Effector CD8-positive, alpha-beta T cell (primary cell): Measurements from ENCODE around the gene ARHGAP8.

Experiments
- DNase-seq: peaks from one replicate; lab custom pipeline; 2025; lab: John Stamatoyannopoulos, UW

Gene ARHGAP8

GRCh38 chr22:44724859-44725258 is 27.5 kb upstream of the ARHGAP8 start:
- DNase-seq: no peak

DNA sequence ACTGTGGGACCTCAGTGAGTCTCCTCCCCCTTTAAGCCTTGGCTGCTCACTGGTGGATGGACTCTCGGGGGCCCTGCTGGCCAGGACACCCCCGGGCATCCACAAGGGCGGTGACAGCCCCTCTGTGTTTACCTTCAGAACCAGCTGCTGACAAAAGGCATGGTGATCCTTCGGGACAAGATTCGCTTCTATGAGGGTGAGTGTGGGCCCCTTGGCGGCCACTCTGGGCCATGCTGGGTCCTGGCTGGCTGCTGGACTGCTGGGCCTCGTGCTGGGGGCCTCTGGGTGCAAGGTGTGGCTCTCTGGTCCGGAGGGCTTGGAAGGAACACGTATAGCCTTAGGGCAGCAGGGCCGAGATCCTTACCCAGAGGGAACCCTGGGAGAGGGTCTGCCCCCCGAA is 25.9 kb upstream of the ARHGAP8 start:
- no peak for DNase-seq

- DNase-seq: no peak
These were observed 25.2 kb upstream of the ARHGAP8 start for GRCh38 chr22:44727148-44727547.

DNA sequence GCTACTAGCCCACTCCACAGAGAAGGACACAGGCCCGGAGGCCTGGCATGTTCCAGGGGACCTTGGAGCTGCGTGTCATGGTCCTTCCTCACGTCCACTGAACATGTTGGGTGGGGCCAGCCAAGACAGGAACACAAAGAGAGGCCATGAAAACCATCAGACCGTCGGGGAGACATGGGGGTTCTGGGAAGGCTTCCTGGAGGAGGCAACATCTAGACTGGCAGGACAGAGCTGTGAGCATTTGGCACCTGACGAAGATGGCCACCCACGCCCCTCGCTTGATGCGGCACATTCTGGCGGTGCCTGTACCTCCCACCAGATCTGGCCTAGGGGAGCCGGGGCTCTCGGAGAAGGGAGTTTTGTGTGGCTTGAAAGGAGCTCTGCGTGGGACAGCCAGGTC is 24.7 kb upstream of the ARHGAP8 start:
- DNase-seq: no peak

GRCh38 chr22:44728761-44729324 is 23.5 kb upstream of the ARHGAP8 start:
- no peak for DNase-seq

- no peak for DNase-seq
These were observed 22.9 kb upstream of the ARHGAP8 start for GRCh38 chr22:44729391-44730021.

DNA sequence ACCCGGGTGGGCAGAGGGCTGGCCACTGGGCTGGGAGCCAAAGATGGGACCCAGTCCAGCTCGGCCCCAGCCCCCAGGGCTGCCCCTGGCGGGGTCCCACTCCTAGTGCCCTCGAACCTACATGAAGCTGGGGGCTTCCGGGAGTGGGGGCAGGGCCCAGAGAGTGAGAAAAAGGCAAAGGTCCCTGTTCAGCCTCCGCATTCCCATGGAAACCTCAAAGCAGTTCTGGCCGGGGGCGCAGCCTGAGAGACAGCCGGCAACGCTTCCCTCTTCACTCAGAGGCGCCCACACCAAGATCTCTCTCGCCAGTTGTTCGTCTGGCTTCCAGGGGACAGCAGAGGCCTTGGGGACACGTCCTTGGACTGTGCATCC is 22.4 kb upstream of the ARHGAP8 start:
- no peak for DNase-seq

GRCh38 chr22:44730490-44731356 is 21.7 kb upstream of the ARHGAP8 start:
- no peak for DNase-seq

GRCh38 chr22:44731357-44731970 is 20.9 kb upstream of the ARHGAP8 start:
- DNase-seq: no peak

GRCh38 chr22:44732017-44732561 is 20.3 kb upstream of the ARHGAP8 start:
- DNase-seq: no peak

DNA sequence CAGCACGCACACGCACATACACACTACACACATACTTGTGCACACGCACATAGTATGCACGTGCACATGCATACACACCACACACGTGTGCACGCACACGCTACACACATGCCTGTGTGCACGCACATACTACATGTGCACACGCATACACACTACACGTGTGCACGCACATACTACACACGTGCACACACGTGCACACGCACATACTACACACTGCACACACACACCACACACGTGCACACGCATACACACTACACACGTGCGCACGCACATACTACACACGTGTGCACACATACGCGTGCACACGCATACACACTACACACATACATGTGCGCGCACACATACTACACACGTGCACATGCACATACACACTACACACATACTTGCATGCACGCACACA is 19.7 kb upstream of the ARHGAP8 start:
- DNase-seq: no peak

- no peak for DNase-seq
These were observed 18.8 kb upstream of the ARHGAP8 start for GRCh38 chr22:44733426-44734106.

DNA sequence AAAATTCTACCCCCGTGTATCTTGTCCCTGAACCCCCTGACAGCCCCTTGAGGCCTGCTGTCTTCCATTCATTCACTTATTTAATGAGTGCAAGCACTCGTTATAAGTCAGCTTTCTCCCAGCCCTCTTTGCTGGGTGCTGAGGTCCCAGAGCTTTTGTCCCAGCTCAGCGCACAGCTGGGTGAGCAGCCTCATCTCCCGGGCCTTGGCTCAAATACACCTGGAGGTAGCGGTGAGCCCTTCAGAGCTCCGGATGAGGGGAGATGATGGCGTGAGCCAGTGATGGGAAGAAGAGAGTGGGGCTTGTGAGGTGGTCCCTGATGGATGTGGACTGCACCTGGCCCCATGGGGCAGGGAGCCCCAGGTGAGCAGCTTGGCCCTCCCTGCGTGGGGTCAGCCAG is 18.1 kb upstream of the ARHGAP8 start:
- no peak for DNase-seq

DNA sequence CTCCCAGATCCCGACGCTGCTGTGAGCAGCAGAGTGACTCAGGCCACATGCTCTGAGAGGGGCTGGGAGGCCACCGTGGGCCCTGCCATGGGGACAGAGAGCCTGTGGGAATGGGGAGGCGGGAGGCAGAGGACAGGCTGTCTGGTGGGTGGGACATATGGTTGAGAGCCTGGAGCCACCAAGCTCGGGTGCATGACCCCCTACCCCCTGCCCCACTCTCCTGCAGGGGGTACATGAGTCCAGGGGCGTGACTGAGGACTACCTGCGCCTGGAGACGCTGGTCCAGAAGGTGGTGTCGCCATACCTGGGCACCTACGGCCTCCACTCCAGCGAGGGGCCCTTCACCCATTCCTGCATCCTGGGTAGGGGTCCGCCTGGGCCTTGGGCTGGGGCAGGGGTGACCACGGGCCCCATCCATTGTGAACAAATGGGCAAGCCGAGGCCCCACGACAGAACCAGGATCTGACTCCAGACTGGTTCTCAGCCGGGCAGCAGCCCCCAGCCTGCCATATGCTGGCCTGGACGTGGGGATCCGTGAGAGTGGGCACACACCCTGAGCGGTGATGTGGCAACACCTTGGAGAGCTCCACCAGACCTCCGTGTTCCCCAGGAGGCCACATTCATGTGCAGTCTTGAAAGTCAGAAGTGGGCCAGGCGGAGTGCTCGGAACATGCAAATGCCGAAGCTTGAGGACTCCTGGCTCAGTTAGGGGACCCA is 17.4 kb upstream of the ARHGAP8 start:
- no peak for DNase-seq

- peak; percentile 82 for DNase-seq
These were observed 16.6 kb upstream of the ARHGAP8 start for GRCh38 chr22:44735518-44736428.

DNA sequence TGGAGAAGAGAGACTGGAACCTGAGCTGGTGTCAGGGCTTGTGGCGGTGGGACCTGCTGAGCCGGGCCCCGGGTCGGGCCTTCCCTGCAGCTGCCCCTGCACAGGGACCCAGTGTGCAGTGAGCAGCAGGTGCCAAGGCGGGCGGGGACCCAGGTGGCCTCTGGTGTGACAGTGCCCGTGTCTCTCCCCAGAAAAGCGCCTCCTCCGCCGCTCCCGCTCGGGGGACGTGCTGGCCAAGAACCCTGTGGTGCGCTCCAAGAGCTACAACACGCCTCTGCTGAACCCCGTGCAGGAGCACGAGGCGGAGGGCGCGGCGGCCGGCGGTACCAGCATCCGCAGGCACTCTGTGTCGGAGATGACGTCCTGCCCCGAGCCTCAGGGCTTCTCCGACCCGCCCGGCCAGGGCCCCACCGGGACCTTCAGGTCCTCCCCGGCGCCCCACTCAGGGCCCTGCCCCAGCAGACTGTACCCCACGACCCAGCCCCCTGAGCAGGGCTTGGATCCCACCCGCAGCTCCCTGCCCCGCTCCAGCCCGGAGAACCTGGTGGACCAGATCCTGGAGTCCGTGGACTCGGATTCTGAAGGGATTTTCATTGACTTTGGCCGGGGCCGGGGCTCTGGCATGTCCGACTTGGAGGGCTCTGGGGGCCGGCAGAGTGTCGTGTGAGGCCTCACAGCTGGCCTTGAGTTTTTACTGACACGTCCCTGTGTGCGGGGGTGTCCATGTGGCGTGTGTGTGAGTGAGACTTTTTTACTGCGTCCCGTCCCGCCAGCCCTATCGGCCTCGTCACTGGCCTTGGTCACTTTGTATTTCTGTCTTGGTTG is 15.6 kb upstream of the ARHGAP8 start:
- no peak for DNase-seq

- DNase-seq: no peak
These were observed 14.7 kb upstream of the ARHGAP8 start for GRCh38 chr22:44737406-44738346.

- no peak for DNase-seq
These were observed 14.0 kb upstream of the ARHGAP8 start for GRCh38 chr22:44738347-44738715.
